ENCODE results near the gene MAP3K15. TPM values are rescaled to one million over a fixed set of nuclear protein-coding genes. Genes with fewer than 3 reads are reported as not detected.

The MAP3K15 gene
- total RNA-seq, 2 donors from 2014 or later, result 0.56 TPM; not detected in 1

- TF ChIP-seq, protein P1, sequence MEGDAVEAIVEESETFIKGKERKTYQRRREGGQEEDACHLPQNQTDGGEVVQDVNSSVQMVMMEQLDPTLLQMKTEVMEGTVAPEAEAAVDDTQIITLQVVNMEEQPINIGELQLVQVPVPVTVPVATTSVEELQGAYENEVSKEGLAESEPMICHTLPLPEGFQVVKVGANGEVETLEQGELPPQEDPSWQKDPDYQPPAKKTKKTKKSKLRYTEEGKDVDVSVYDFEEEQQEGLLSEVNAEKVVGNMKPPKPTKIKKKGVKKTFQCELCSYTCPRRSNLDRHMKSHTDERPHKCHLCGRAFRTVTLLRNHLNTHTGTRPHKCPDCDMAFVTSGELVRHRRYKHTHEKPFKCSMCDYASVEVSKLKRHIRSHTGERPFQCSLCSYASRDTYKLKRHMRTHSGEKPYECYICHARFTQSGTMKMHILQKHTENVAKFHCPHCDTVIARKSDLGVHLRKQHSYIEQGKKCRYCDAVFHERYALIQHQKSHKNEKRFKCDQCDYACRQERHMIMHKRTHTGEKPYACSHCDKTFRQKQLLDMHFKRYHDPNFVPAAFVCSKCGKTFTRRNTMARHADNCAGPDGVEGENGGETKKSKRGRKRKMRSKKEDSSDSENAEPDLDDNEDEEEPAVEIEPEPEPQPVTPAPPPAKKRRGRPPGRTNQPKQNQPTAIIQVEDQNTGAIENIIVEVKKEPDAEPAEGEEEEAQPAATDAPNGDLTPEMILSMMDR (IDR thresholded peaks at IDR 0.05), result no peak
- no peaks in the 10 kb centered on the region for H3K4me1 ChIP-seq (ENCODE audit: control insufficient read depth in 1 of 2, low read depth in 2 of 2)
- DNase-seq (ENCODE audit: low spot score) (no peak), ATAC-seq (ENCODE audit: insufficient number of reproducible peaks, low FRiP score, low read depth) (no peak)
- H3K27ac ChIP-seq, result no peak overlapping the region
- no peaks in the 10 kb centered on the region for H3K27me3 ChIP-seq (replicated peaks; ENCODE audit: insufficient read depth)
- no peaks in the 10 kb centered on the region for H3K9me3 ChIP-seq
- H3K36me3 ChIP-seq, result no peaks in the 10 kb centered on the region
- H3K4me3 ChIP-seq, result no peak overlapping the region
Observed at GRCh38 chrX:19332983-19333382, 182.3 kb downstream of the MAP3K15 start.

DNA sequence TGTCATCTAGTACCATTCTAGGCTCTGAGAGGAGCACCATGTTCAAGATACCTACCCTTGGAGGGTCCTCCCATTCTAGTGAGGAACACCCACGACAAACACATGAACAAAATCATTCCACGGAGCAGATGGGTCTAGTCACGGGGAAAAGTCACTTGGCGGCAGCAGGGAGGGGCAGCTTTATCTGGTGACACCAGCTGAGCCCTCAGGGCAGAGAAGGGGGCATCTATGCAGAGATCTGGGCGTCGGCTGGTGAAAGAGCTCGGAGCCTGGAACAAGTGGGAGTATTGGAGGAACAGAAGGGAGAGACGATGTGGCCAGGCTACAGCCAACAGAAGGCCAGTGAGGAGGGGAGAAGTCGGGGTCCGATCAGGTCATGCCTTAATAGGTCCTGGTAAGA, 183.5 kb downstream of the MAP3K15 start:
- Histone ChIP-seq H3K4me1 (ENCODE audit: control insufficient read depth in 1 of 2, low read depth in 2 of 2) (no peaks in the 10 kb centered on the region), H3K9me3 (no peaks in the 10 kb centered on the region), H3K27me3 (replicated peaks; ENCODE audit: insufficient read depth) (no peaks in the 10 kb centered on the region), H3K36me3 (no peaks in the 10 kb centered on the region), H3K27ac (no peak overlapping the region), H3K4me3 (no peak overlapping the region)
- ATAC-seq (ENCODE audit: insufficient number of reproducible peaks, low FRiP score, low read depth) (no peak), DNase-seq (ENCODE audit: low spot score) (no peak)
- TF ChIP-seq, protein P1 (IDR thresholded peaks at IDR 0.05), result no peak

GRCh38 chrX:19326567-19326966, 188.7 kb downstream of the MAP3K15 start:
- Histone ChIP-seq H3K27ac (no peak overlapping the region), H3K4me3 (no peak overlapping the region), H3K36me3 (no peaks in the 10 kb centered on the region), H3K4me1 (ENCODE audit: control insufficient read depth in 1 of 2, low read depth in 2 of 2) (no peaks in the 10 kb centered on the region), H3K9me3 (no peaks in the 10 kb centered on the region), H3K27me3 (replicated peaks; ENCODE audit: insufficient read depth) (no peaks in the 10 kb centered on the region)
- TF ChIP-seq, protein P1 (IDR thresholded peaks at IDR 0.05), result no peak
- ATAC-seq (ENCODE audit: insufficient number of reproducible peaks, low FRiP score, low read depth) (no peak), DNase-seq (ENCODE audit: low spot score) (no peak)

Other genes with a start within 250 kb of the MAP3K15 start
- gene PDHA1, start 171.6 kb downstream of the MAP3K15 start, total RNA-seq, result 100 to 1,000 TPM in 1 of 2 donors, 10 to 100 TPM in 1; 47.8 to 102 TPM